SH-SY5Y (cell line): Measurements from ENCODE around the gene SP6.

Experiments used
- GATA2 ChIP-seq: IDR thresholded peaks from 2 replicates; pipeline ENCODE4 v1.6.1; 2011; ENCODE audit warnings: mild to moderate bottlenecking, low read depth, low read length
- GATA3 ChIP-seq: IDR thresholded peaks from 2 replicates; pipeline ENCODE4 v1.6.1; 2011; ENCODE audit warnings: low read depth, mild to moderate bottlenecking, low read length, moderate library complexity

Gene SP6

GRCh38 chr17:47852113-47852949, 1.4 kb upstream of the SP6 start:
- TF ChIP-seq GATA3, result no peak
- no peak for TF ChIP-seq GATA2

GRCh38 chr17:47851764-47852112, 775 bp upstream of the SP6 start:
- TF ChIP-seq GATA2 (no peak), GATA3 (no peak)

- no peak for TF ChIP-seq GATA2
- no peak for TF ChIP-seq GATA3
Observed at GRCh38 chr17:47850373-47850691, 631 bp downstream of the SP6 start.

GRCh38 chr17:47848198-47848513, 2.8 kb downstream of the SP6 start:
- TF ChIP-seq GATA2, result no peak
- no peak for TF ChIP-seq GATA3

GRCh38 chr17:47847341-47848197, 3.4 kb downstream of the SP6 start:
- TF ChIP-seq GATA2, result no peak
- no peak for TF ChIP-seq GATA3

- no peak for TF ChIP-seq GATA3
- no peak for TF ChIP-seq GATA2
Observed at GRCh38 chr17:47846716-47847340, 4.1 kb downstream of the SP6 start.

GRCh38 chr17:47845716-47846075, 5.3 kb downstream of the SP6 start:
- TF ChIP-seq GATA2, result no peak
- TF ChIP-seq GATA3, result no peak

GRCh38 chr17:47844814-47845715, 5.9 kb downstream of the SP6 start:
- TF ChIP-seq GATA3, result no peak
- no peak for TF ChIP-seq GATA2

GRCh38 chr17:47844227-47844626, 6.7 kb downstream of the SP6 start:
- peak; percentile 96 for TF ChIP-seq GATA2
- TF ChIP-seq GATA3, result no peak

GRCh38 chr17:47843391-47843730, 7.6 kb downstream of the SP6 start:
- TF ChIP-seq GATA3, result no peak

GRCh38 chr17:47841488-47842291, 9.3 kb downstream of the SP6 start:
- TF ChIP-seq GATA2 (no peak), GATA3 (no peak)

- no peak for TF ChIP-seq GATA2
- TF ChIP-seq GATA3, result no peak
Observed at GRCh38 chr17:47840742-47841487, 10.0 kb downstream of the SP6 start, which contains the start of gene SCRN2. TSS of gene SCRN2 (minus strand) at chr17:47841273. CDS start at chr17:47840843, 430 bp downstream.
